Ramos (cell line): ENCODE measurements around the gene MYO1D.

Experiments
- in situ Hi-C: fragments of 300-500 bp; cut with MboI; formaldehyde crosslinking; loops from one replicate; pipeline ENCODE4 v1.14.3; 2022; ENCODE audit warnings: low sequenced_read_pairs; ENCODE audit not compliant: unreplicated experiment

The MYO1D gene

DNA sequence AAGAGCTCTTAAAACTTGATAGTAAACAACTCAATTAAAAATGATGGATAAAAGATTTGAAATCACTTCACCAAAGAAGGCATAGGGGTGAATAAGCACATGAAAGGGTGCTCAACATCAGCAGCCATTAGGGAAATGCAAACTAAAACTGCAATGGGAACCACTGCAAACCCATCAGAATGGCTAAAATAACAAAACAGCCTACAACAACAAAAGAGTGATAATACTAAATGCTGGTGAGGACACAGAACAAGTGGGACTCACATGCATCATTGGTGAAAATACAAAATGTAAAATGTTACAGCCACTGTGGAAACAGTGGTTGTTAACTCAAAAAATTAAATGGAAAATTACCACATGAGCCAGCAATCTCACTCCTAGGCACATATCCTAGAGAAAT is 268.7 kb downstream of the MYO1D start:
- in situ Hi-C loops = loop anchor here (10.0 kb wide), 1 partner anchor 133 kb away; no protein-coding TSS in a partner anchor

DNA sequence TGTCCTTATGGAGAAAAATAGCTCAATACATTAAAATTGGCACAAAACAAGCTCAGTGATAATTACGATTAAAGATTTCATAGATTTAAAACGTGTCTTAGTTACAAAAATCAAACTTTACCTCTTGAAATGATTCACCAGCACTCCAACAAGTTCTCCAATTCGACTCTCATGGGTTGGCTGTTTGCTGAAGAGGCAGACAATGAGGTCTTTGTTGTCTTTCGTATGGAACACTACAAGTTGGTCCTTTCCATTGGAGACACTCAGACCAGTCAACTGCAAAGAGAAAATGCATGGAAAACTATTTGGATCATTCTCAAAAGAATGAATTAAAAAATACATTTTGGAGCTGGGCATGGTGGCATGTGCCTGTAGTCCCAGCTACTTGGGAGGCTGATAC is 272.0 kb downstream of the MYO1D start:
- in situ Hi-C loops = loop anchor here (10.0 kb wide), 1 partner anchor 130 kb away; no protein-coding TSS in a partner anchor

DNA sequence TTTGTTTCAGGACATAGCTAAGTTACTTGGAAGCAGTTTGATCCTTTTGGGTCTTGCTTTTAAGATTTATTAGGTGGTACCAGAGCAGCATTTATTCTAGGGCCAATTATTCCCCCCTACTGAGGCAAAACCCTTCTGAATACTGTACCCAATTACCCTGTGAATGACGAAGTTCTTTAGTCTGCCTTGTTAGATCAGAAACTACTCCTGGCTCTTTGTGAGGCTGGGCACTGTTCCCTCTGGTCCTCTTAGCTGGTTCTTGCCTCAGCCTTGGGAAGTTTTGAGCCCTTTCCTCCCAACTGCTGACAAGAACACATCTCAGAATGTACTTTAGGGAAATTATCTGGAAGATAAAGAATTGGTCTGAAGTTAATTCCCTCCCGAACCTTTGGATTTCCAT is 274.5 kb downstream of the MYO1D start:
- in situ Hi-C loops = loop anchor here (10.0 kb wide), 1 partner anchor 128 kb away; no protein-coding TSS in a partner anchor

DNA sequence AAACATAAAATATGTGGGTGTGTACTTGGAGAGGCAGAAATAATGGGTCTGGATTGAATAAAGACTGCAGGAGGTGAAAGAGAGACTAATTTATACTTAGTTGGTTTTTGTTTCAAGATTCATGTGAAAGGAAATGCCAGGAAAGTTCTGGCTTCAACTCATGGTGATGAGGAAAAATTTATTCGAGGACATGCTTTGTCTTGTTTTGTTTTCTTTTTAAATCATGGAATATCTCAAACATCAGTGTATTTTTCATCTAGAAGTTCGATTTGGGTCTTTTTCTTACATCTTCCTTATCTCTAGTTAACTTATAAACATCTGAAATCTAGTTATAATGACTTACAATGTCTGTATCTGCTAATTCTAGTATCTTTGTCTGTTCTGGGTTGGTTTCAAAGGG is 275.1 kb downstream of the MYO1D start:
- in situ Hi-C loops = loop anchor here (10.0 kb wide), 1 partner anchor 127 kb away; no protein-coding TSS in a partner anchor

DNA sequence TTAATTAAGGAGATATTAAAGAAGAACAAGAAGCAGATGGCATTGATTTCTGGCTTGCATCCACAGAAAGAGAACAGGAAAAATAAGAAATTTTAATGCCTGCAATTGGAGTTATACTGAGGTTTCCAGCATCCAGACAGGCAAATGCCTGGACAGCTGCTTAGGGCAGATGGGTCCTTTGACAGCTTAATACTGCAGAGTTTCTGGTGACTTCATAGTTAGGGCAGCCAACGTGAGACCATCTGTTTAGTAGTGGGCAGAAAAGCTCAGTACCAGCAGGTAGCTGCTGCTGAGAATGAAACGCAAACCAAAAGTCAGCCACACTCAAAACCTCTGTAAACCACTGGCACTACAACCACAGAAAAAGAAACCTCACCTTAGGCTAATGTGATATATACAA is 280.3 kb downstream of the MYO1D start:
- in situ Hi-C loops = no loop called here

DNA sequence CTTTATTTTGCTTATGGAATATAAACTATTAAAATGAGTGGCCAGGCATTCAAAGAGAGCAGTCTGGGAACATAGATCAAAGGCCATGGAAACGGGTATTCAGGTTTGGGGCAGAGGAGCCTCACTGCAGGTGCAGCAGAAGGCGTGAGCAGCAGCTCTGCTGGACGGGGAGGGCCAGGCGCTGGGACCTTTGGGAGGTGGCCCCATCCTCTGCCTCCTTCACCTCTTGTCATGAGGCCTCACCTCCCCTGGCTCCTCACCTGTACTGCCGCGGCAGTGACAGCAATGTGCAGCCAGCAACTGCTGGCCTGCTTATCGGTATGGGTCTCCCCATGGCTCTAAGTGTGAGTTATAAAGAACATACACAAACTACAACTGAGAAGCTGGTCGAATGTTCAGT is 280.7 kb downstream of the MYO1D start:
- in situ Hi-C loops = no loop called here

DNA sequence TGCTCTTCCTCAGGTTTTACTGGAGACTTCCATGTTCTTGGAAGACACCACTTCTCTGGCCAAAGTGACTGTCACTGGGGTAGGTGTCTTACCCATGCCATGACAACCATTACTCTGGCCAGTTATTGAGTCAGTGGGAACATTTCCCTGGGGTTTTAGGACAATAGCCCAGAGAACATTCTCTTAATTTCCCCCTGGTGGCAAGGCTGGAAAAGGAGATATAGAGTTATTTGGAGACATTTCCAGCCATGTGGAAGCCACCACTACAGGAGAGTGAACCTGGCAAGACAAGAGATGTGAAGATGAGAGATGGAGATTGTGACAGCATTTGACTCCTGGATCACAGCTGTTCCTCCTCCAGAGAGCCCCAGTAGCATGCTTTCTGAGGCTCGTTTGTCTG is 283.9 kb downstream of the MYO1D start:
- in situ Hi-C loops = no loop called here

DNA sequence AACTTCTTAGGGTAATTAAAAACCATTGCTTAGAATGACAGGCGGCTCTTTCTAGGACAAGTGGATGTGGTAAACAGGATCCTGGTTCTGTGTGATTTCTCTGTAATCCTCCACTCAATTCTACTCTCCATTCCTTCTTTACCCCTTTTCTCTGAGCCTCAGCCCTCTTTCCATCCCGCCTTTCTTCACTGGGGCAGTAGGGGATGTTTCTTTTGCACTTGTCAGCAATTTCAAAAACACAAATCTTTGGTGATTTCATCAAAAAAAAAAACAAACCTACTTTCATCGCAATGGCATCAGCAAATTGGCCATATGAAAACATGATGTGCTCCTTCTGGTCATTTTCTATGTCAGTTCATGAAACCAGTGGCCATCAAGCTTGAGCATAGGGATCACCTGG is 285.5 kb downstream of the MYO1D start:
- in situ Hi-C loops = no loop called here

DNA sequence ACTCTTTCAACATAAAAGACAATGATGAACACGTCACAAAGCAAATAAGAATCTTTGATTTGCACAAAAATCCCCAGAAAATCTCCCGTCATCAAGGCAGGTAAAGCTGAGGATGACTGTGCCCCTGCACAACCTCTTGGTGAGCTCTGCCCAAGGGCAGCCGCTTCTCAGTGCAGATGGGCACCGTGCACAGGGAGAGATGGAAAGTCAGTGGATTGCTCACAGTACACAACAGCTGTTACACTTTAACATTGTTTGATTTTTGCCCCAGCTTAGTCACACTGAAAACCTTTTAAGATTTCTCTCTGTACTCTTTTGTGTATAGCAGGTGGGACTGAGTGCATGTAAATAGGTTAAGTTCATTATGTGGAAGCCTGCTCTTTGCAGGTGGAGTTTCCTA is 285.9 kb downstream of the MYO1D start:
- in situ Hi-C loops = no loop called here

DNA sequence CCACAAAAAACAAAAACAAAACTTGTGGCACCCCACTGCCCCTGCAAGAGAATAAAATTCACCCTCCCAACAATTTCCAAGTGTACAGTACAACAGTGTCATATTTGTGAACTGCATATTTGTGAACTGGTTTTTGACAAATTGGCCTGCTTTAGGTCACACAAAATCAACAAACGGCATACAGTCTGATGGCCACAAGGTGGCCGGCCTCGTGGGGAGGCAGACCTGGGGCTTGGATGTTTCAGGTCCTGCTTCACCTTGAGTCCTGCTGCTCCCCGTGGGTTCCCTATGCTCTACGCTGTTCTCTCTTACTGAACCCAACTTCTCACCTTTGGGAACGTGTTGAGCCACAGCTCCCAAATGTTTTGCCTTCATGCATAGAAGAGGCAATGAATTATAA is 287.9 kb downstream of the MYO1D start:
- in situ Hi-C loops = no loop called here

DNA sequence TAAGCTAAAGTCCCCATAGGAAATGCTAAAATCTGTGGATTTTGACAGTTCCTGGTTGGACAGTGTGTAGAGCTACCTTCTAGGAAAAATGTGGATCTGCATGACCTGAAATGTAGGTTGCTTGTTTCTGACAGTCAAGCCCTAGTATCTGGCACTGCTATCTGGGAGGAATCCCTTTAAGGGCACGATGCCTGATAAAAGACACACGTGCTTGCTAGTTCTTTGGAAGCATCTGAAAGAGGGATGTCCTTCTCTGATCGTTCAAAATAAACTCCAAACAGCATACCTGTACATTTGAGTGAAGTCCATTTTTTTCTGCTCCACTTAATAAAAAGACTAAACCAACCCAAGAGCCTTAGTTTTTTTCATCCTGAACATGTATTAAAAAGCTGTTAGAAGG is 288.8 kb downstream of the MYO1D start:
- in situ Hi-C loops = no loop called here

DNA sequence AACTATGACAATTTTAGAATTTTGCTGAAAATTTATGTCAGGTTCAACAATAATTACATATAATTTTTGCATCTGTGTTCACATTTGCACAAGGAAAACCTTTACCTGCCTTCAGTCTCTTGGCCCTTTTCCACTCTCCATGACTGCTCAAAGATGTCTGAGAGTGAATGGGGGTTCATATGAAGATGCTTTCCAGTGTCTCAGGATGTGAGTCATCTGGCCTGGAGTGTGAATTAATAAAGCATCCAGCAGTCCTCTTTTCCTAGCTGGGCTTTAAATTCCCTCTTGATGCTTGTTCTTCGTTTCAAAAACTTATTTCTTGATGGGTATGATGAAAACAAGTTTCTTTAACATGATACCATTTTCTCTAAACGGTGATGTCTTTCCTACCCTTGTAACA is 290.3 kb downstream of the MYO1D start:
- in situ Hi-C loops = no loop called here

DNA sequence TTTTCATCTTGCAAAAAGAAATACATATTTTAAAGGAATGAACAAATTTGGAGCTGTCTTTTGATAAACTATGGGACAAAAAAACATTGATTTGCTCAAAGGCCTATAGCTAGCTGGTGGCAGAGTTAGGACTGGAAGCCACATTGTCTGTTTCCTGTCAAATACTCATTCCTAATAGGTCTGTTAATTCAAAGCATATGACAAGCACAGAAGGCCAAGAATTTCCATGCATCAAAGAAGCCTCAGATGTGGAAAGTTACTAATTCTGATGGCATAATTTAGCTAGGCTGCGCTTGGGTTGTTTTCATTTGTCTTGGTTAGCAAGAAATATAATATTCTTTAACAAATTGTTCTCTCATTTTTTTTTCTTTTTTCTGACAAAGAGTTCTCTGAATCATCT is 292.1 kb downstream of the MYO1D start:
- in situ Hi-C loops = no loop called here

DNA sequence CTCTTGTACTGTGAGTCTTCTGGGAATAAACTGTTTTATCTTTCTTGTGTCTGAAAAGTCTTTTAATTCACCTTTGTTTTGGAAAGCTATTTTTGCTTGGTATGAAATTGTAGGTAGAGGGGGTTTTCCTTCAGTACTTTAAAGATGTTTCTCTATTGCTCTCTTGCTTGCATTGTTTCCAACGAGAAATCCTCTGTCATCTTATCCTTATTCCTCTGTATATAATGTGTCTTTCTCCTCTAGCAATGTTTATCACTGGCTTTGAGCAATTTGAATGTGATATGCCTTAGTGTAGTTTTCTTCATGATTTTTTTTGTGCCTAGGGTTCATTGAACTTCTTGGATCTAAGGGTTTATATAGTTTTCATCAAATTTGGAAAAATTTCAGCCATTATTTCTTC is 293.9 kb downstream of the MYO1D start:
- in situ Hi-C loops = no loop called here

DNA sequence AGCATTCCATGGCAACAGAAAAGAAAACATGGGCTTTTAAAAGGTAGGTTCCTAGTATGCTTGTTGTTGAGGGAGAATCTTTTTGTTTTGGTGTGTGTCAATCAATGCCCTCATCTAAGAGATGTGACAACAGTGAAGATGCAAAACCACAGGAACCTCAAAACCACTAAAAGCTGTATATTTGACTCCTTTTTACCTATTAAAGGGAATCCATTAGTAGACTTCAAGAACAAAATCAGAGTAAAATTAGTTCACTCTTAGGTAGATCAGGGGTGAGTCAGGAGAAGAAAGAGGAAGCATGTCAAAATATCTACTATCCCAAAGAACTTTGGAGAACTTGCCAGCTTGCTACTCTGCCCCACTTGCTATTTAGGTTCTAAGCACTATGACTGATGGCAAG is 301.1 kb downstream of the MYO1D start:
- in situ Hi-C loops = no loop called here

DNA sequence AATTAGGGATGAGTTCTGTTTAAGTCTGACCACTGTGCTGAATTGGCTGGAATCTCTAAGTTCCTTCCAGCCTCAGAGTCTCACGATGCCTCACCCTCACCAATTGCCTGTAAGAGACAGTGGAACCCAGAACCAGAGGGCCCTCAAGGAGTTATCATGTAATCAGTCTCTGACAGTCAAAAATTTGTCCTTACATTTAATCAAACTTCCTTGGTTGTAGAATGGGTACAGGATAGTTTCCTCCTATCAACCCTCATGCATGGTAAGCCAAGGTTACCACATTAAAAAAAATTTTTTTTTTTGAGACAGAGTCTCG is 306.9 kb downstream of the MYO1D start:
- in situ Hi-C loops = no loop called here

DNA sequence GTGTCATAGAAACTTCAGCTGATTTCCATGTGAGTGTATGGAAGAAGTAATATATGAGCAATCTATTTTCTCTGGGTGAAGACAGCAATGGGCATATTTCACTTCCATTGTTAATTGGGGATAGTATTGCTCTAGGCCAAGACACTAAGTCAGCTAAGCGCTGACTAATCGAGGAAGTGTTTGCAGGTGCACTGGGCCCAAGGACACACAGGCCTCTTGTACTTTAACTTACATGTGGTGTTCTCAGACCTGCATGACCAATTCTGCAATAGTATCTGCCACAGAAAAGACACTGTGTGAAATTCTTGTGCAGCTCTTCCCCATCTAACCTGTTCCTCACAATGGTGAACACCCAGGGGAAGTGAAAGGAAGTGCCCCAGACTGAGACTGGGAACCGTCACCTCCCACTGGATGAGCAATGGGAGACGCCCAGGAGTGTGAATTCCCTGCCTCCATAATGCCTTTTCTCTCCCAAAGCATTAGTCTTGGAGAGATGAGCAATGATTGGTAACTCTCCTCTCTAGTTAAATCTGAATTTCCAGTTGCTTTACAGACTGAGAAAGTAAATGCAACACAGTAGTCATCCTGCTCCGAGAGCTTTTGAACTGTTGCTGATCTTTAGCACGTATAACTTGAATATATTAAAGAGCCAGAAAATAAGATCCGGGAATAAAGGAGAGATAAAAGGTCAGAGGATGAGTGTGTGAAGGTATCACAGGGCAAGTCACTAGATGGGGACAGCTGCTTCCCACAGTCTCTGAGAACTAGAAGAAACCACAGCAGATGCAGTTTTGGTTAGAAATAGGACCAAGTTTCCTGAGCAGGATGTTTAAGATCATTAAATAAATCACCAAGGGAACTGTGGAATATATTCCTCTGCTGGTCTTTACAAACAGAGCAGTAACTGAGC is 307.5 kb downstream of the MYO1D start:
- in situ Hi-C loops = no loop called here

DNA sequence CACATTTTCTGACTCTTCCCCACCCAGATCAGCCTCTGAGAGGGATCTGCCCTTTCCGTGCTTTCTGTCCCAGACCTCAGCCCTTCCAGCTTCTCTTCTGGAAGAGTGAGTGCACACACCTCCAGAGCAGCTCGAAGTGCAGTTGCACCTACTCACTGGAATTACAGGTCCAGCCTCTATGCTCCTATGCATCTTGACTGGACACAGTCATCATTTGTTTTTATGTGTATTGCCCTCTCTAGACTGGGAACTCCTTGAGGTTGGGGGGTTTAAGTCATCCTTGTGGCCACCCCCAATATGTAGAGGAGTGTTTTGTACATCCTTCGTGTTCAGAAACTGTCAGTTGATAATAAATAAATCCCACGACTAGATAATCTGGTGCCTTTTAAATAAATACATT is 308.2 kb downstream of the MYO1D start:
- in situ Hi-C loops = no loop called here

DNA sequence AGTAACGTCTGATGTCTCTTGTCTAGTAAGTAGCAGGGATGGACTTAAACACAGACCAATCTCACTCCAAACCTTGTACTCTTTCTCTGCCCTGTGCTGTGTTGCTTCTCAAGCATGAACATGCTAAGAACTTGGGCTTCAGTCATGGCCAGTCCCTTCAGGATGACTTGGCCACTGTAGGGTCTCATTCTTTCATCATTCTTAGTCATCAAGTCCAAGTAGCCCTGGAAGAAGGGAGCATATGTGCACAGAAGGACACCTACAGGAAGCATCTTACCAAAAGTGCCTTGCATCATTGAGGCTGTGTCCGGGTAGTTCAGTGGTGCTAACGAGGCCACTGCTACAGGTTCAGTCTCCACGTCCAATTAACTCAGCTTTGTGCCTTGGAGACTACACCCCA is 309.4 kb downstream of the MYO1D start:
- in situ Hi-C loops = no loop called here

DNA sequence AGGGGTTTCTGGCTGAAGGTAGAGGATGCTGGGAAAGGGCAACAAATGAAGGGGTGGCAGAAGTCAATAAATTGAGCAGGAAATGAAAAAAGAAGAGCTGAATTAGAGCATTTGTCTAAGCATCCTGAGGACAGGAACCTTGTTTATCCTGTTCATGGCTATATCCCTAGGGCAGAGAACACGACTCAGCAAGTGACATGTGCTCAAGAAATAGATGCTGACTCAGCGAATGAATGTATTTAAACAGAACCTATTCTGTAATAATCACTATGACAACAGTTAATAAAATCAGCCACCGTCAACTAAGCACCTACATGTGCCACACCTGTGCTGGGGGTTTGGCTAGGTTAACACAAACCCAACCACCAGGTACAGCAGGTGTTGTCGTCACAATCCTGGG is 309.8 kb downstream of the MYO1D start:
- in situ Hi-C loops = no loop called here

DNA sequence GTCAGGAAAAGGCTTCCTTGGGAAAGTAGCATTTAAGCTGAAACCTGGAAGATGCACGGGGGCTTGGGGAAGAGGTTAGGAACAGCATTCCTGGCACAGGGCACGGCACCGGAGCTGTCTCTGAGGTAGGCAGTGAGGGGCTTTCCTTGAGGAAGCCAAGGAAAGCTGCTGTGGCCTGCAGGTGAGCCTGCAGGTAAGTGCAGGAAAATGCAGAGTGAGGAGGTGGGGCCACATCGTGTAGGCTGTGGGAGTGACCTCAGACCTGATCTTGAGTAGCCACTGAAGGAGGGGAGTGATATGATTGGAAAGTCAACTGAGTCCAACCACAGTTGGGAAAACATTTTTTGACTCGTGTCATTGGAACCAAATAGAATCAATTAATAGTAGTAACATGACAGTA is 310.6 kb downstream of the MYO1D start:
- in situ Hi-C loops = no loop called here

DNA sequence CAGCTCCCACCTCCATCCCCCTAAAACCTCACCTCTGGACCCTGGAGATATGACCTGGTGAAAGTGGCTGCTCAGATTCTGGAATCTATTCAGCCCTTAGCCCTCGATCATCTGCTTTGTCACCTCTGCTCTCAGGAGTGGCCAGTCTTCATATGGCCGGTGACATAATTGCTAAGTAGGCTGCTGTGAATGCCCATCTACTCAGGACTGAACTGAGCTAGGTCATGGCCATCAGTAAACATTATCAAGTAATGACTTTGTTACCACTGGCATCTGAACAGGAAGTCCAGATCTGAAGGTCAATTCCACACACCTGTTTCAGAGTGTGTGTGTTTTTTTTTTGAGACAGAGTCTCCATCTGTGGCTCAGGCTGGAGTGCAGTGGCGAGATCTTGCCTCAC is 311.5 kb downstream of the MYO1D start:
- in situ Hi-C loops = no loop called here
